Measurements from ENCODE around the gene ABTB2. TPM values are rescaled to one million over a fixed set of nuclear protein-coding genes. Genes with fewer than 3 reads are reported as not detected.

Gene ABTB2
- polyA plus RNA-seq, 2 of the 4 experiments (the other 2 are of a cell fraction), result 8.9 to 15.4 TPM

DNA sequence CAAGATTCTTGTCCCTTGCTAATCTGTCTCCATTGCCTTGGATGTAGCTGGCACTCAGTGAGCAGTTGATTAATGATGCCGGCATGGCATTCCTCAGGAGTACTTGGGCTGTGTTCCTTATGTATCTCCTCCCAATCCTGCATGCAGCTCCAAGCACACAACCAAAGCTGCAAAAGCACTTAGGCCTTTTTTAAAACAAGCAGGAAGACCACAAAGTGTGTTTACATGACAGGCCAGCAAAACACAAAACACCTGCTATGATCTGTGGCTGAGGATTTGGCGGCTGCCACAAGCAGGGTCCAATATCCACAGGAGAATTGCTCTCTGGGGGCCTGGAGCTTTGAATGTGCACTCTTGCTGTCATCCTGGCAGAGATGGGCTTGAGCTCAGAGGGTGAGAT is 8.9 kb downstream of the ABTB2 start:
- FAIRE-seq, result no peak
- Histone ChIP-seq H3K4me2 (peak overlapping the region; percentile 90), H3K9me3 (no peaks in the 10 kb centered on the region), H3K27ac (peak overlapping the region; percentile 60 to 88; a peak in 5 of 6 replicates), H3K4me1 (peaks cover 94% of the 10 kb centered on the region), H3K4me3 (no peak overlapping the region)
- no peak for DNase-seq (ENCODE audit: low read depth in 1 of 2, low spot score in 1 of 2)
- ATAC-seq, result no peak
- POLR2A ChIA-PET, result interaction anchor here (5.7 kb wide), 1 partner anchor 8 kb away, joined by 58 read pairs; the partner anchor contains the start of gene ABTB2
- TF ChIP-seq MAZ (IDR thresholded peaks at IDR 0.05; ENCODE audit: borderline replicate concordance, low read depth, low read length) (no peak), ZSCAN20 (CRISPR knock-in tag; IDR thresholded peaks at IDR 0.05) (no peak), NPAS2 (CRISPR knock-in tag; IDR thresholded peaks at IDR 0.05; ENCODE audit: borderline replicate concordance) (no peak), RCOR1 (IDR thresholded peaks at IDR 0.05; ENCODE audit: low read depth, low read length) (no peak), BHLHE40 (IDR thresholded peaks at IDR 0.05; ENCODE audit: low read depth, low read length) (no peak)
- WGBS (ENCODE audit: missing lambda C conversion rate), result 98% methylated on average over 2 of the region's 2 CpGs
- CTCF ChIA-PET, result interaction anchor here (0.8 to 10.3 kb wide), 4 partner anchors 13 to 491 kb away, joined by 3 to 113 read pairs (median 5); no protein-coding TSS in a partner anchor

GRCh38 chr11:34348096-34348495 is 9.7 kb downstream of the ABTB2 start:
- POLR2A ChIA-PET, result interaction anchor here (5.7 kb wide), 1 partner anchor 9 kb away, joined by 58 read pairs; the partner anchor contains the start of gene ABTB2
- Histone ChIP-seq H3K9me3 (no peaks in the 10 kb centered on the region), H3K27ac (peak overlapping the region; percentile 88 to 89), H3K4me3 (no peak overlapping the region), H3K4me2 (peak overlapping the region; percentile 90; the same call in 2 of the 3 replicates), H3K4me1 (peaks cover 94% of the 10 kb centered on the region)
- CTCF ChIA-PET, result interaction anchor here (0.7 to 10.3 kb wide), 11 partner anchors 9 to 490 kb away, joined by 3 to 113 read pairs (median 4); partner anchors contain the start of gene ABTB2
- DNase-seq (ENCODE audit: low read depth in 1 of 2, low spot score in 1 of 2), result no peak
- TF ChIP-seq MAX (IDR thresholded peaks at IDR 0.05), result no peak
- TF ChIP-seq TP53 (CRISPR knock-in tag; IDR thresholded peaks at IDR 0.05), result no peak
- TF ChIP-seq RNF2 (IDR thresholded peaks at IDR 0.05; ENCODE audit: borderline replicate concordance, low read depth), result no peak
- no peak for TF ChIP-seq SREBF2 (IDR thresholded peaks at IDR 0.05)
- no peak for TF ChIP-seq FOSL2 (IDR thresholded peaks at IDR 0.05)
- TF ChIP-seq FOSL2 (CRISPR knock-in tag; IDR thresholded peaks at IDR 0.05), result no peak
- TF ChIP-seq CHD4 (IDR thresholded peaks at IDR 0.05; ENCODE audit: borderline replicate concordance), result no peak
- TF ChIP-seq ATOH8 (CRISPR knock-in tag; IDR thresholded peaks at IDR 0.05; ENCODE audit: low read depth), result no peak
- TF ChIP-seq, protein P1, sequence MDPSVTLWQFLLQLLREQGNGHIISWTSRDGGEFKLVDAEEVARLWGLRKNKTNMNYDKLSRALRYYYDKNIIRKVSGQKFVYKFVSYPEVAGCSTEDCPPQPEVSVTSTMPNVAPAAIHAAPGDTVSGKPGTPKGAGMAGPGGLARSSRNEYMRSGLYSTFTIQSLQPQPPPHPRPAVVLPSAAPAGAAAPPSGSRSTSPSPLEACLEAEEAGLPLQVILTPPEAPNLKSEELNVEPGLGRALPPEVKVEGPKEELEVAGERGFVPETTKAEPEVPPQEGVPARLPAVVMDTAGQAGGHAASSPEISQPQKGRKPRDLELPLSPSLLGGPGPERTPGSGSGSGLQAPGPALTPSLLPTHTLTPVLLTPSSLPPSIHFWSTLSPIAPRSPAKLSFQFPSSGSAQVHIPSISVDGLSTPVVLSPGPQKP (IDR thresholded peaks at IDR 0.05; ENCODE audit: low read depth, low read length), result no peak
- WGBS (ENCODE audit: missing lambda C conversion rate), result 96% methylated on average over 2 of the region's 2 CpGs
- ATAC-seq, result no peak
- FAIRE-seq, result no peak

DNA sequence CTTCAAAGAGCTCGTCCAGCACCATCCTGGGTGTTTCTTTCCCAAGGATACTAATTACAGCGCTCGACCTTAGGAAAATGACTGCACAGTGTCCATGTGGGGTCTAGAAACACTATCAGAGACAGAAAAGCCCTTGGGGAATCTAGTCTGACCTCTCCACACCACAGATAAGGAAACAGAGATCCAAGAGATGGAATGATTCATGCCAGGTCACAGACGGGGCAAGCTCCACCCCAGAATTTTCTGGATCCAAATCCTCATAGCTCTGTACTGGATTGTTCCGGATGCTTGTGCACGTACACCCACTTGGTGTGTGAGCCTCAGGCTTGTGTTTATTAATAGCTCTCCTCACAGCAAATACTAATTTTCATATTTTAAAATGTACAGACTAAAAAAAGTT is 11.3 kb downstream of the ABTB2 start:
- Histone ChIP-seq H3K4me1 (peaks cover 100% of the 10 kb centered on the region), H3K27ac (peak overlapping the region; percentile 88 to 89), H3K9me3 (no peaks in the 10 kb centered on the region), H3K4me2 (peak overlapping the region; percentile 90), H3K4me3 (0 out of 3 replicates have a peak overlapping the region, but pooled peaks have one; percentile 21)
- DNase-seq (ENCODE audit: low read depth in 1 of 2, low spot score in 1 of 2) (peak; percentile 71 to 78), ATAC-seq (peak; percentile 27 to 50; a peak in 4 of 6 replicates), FAIRE-seq (no peak)
- WGBS (ENCODE audit: missing lambda C conversion rate), result 12% methylated on average over 6 of the region's 6 CpGs
- ChIA-PET POLR2A (interaction anchor here (1.3 to 5.7 kb wide), 3 partner anchors 10 to 172 kb away, joined by 4 to 58 read pairs (median 16); partner anchors contain the start of gene ABTB2), CTCF (interaction anchor here (0.7 to 10.3 kb wide), 11 partner anchors 10 to 489 kb away, joined by 3 to 113 read pairs (median 4); partner anchors contain the start of gene ABTB2)
- TF ChIP-seq BHLHE40 (IDR thresholded peaks at IDR 0.05; ENCODE audit: low read depth, low read length), result no peak
- no peak for TF ChIP-seq ZC3H11A (IDR thresholded peaks at IDR 0.05)
- no peak for TF ChIP-seq KDM5A (IDR thresholded peaks at IDR 0.05)
- TF ChIP-seq TFCP2L1 (CRISPR knock-in tag; IDR thresholded peaks at IDR 0.05), result no peak
- no peak for TF ChIP-seq RNF2 (IDR thresholded peaks at IDR 0.05; ENCODE audit: borderline replicate concordance, low read depth)
- TF ChIP-seq SREBF2 (IDR thresholded peaks at IDR 0.05), result no peak
- TF ChIP-seq, protein P2, sequence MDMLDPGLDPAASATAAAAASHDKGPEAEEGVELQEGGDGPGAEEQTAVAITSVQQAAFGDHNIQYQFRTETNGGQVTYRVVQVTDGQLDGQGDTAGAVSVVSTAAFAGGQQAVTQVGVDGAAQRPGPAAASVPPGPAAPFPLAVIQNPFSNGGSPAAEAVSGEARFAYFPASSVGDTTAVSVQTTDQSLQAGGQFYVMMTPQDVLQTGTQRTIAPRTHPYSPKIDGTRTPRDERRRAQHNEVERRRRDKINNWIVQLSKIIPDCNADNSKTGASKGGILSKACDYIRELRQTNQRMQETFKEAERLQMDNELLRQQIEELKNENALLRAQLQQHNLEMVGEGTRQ (IDR thresholded peaks at IDR 0.05), result no peak
- no peak for TF ChIP-seq CBX2 (IDR thresholded peaks at IDR 0.05; ENCODE audit: borderline replicate concordance, low read depth)
- no peak for TF ChIP-seq POLR2A (IDR thresholded peaks at IDR 0.05; ENCODE audit: low read length)
- no peak for TF ChIP-seq PBX3 (IDR thresholded peaks at IDR 0.05)
- no peak for TF ChIP-seq HOXB5 (CRISPR knock-in tag; IDR thresholded peaks at IDR 0.05)
- TF ChIP-seq RFX5 (IDR thresholded peaks at IDR 0.05), result no peak
- TF ChIP-seq EHF (CRISPR knock-in tag; IDR thresholded peaks at IDR 0.05), result no peak
- peak; percentile 67 to 72; a peak in 3 of 5 replicates for TF ChIP-seq EP300 (IDR thresholded peaks at IDR 0.05)
- TF ChIP-seq HEYL (CRISPR knock-in tag; IDR thresholded peaks at IDR 0.05), result no peak
- no peak for TF ChIP-seq RCOR1 (IDR thresholded peaks at IDR 0.05; ENCODE audit: low read depth, low read length)
- no peak for TF ChIP-seq CHD4 (IDR thresholded peaks at IDR 0.05; ENCODE audit: borderline replicate concordance)

Measured in A549 (cell line).